ENCODE data around the gene COX19.

The COX19 gene

GRCh38 chr7:992709-993607 is 17.6 kb upstream of the COX19 start:
- peak; percentile 100 for FAIRE-seq

GRCh38 chr7:991729-992656 is 16.6 kb upstream of the COX19 start:
- FAIRE-seq (peak; percentile 51), DNase-seq (ENCODE audit: insufficient read length, low spot score) (no peak)

More at GRCh38 chr7:992709-993607, 17.6 kb upstream of the COX19 start:
- DNase-seq (ENCODE audit: insufficient read length, low spot score), result peak; percentile 97

- DNase-seq (ENCODE audit: insufficient read length, low spot score) (no peak), FAIRE-seq (no peak)
Observed at GRCh38 chr7:990933-991728, 15.8 kb upstream of the COX19 start.

- DNase-seq (ENCODE audit: insufficient read length, low spot score) (no peak), FAIRE-seq (no peak)
Observed at GRCh38 chr7:990352-990932, 15.1 kb upstream of the COX19 start.

- FAIRE-seq (no peak), DNase-seq (ENCODE audit: insufficient read length, low spot score) (no peak)
Observed at GRCh38 chr7:988963-989529, 13.7 kb upstream of the COX19 start.

- no peak for FAIRE-seq
Observed at GRCh38 chr7:988426-988911, 13.1 kb upstream of the COX19 start.

GRCh38 chr7:987909-988308 is 12.6 kb upstream of the COX19 start:
- no peak for FAIRE-seq
- DNase-seq (ENCODE audit: insufficient read length, low spot score), result no peak

More at GRCh38 chr7:988426-988911, 13.1 kb upstream of the COX19 start:
- no peak for DNase-seq (ENCODE audit: insufficient read length, low spot score)

- DNase-seq (ENCODE audit: insufficient read length, low spot score), result no peak
- no peak for FAIRE-seq
Observed at GRCh38 chr7:986766-987751, 11.7 kb upstream of the COX19 start.

- FAIRE-seq (peak; percentile 9), DNase-seq (ENCODE audit: insufficient read length, low spot score) (peak; percentile 41)
Observed at GRCh38 chr7:985915-986741, 10.8 kb upstream of the COX19 start.

- DNase-seq (ENCODE audit: insufficient read length, low spot score) (no peak), FAIRE-seq (no peak)
Observed at GRCh38 chr7:985127-985416, 9.7 kb upstream of the COX19 start.

GRCh38 chr7:984361-985126 is 9.2 kb upstream of the COX19 start:
- FAIRE-seq (no peak), DNase-seq (ENCODE audit: insufficient read length, low spot score) (no peak)

- no peak for DNase-seq (ENCODE audit: insufficient read length, low spot score)
- no peak for FAIRE-seq
Observed at GRCh38 chr7:983616-984071, 8.3 kb upstream of the COX19 start.

GRCh38 chr7:983004-983615 is 7.8 kb upstream of the COX19 start, which contains the start of gene CYP2W1:
Gene CYP2W1 (plus strand): TSS chr7:983181. CDS start chr7:983212, 31 bp downstream.
- DNase-seq (ENCODE audit: insufficient read length, low spot score) (no peak), FAIRE-seq (no peak)

- no peak for FAIRE-seq
- DNase-seq (ENCODE audit: insufficient read length, low spot score), result no peak
Observed at GRCh38 chr7:982511-983003, 7.2 kb upstream of the COX19 start.

GRCh38 chr7:981793-982510 is 6.6 kb upstream of the COX19 start:
- no peak for DNase-seq (ENCODE audit: insufficient read length, low spot score)

More at GRCh38 chr7:981793-982510, 6.6 kb upstream of the COX19 start:
- no peak for FAIRE-seq
